GM18909 (cell line): Measurements from ENCODE around the gene HSPD1.

Experiments
- ATAC-seq: cut with Tn5 transposase; IDR thresholded peaks from one replicate; pipeline ENCODE4 v1.9.1; 2021; ENCODE audit warnings: mild to moderate bottlenecking; ENCODE audit not compliant: unreplicated experiment, poor library complexity

Gene HSPD1

DNA sequence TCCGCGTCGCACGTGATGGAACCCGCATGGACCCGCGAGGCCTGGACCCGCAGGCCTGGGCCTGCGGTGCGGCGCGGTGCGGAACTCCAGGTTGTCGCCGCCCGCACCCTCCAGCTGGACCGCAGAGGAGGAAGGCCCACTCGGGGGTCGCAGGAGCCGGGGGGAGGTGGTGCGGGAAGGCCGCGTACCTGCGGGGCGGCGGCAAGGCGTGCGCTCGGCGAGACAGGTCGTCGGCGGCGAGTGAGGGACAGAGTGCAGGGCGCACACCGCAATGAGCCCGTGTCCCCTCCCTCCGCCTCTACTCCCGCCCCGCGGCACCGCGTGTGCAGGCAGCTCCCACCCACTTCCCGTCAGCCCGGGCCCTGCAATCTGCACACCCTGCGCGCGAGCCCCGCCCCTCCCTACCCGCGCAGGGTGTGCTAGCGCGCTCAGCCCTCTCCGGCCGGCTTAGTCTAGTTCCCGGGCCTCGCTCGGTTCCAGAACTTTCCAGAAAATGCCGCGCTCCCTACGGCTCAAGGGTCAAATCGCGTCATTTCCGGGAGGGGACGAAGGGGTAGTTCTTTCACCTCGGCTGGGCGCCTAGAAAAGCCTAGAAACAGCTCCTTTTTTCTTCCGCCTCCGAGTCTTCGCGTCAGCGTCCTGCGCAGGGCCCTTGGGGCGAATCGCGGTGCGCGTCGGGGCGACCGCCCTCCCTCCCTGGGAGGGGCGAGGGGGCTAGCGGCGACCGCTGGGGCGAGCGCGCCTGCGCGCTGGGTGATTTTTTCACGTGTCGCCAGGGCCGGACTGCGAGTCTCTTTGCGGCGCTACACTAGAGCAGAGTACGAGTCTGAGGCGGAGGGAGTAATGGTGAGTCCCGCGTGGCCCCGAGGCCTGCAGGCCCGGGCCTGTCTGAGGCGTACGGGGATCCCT is at the start of gene HSPD1, which contains the start of gene HSPE1:
Gene HSPD1, minus strand, starts transcription at position 247 of the 909 bp plus-strand sequence. CDS start 992 bp downstream, outside the sequence.
Gene HSPE1, plus strand, starts transcription at position 786 of the 909 bp plus-strand sequence. Its CDS starts 58 bp downstream, at position 844.
- ATAC-seq = peak; percentile 86

DNA sequence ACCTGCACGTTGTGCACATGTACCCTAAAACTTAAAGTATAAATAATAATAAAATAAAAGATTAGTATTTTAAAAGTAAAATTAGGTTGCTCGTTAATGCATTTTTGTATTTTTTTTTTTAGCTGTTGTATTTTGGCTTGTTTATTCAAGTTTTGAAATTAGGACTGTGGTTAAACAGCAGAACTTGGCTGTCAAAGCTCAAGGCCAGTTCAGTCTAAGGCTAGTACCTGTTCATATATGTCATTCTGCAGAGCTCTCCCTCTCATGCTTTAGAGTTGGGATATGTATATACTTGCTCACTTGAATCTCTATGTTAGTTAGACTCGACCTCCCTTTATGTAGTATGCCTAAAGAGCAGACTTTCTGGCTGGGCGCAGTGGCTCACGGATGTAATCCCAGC is 48.9 kb upstream of the HSPD1 start:
- no peak for ATAC-seq

DNA sequence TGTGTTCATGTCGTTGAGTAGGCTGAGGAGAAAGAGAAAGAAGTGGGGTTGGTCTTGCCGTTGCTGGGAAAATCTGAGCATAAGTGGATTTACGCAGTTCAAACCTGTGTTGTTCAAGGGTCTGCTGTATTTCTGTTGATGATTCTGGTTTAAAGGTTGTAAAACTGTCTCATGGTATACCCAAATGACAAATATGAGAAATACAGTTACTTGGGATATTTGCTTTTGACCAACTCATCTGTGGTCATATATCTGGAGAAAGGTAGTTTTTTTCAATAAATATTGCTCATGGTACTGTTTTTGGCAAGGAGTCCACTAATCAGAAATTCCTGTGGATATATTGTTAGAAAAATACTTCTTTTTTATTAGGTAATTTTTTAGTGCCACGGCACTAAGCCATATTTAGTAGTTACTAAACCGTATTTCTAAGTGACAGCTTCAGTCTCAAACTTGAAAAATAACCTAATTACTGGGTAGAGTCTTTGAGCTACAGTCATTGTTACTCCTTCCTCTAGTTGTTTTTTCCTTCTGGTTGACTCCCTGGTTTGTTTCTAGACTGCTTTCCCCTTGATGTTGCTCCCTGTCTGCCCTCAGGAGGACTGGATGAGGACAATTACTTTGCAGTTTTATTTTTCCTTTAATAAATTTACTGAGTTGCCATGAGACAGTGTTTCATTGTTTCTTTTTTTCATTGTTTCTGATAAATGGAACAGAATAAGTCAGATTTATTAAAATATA is 47.7 kb upstream of the HSPD1 start:
- no peak for ATAC-seq

DNA sequence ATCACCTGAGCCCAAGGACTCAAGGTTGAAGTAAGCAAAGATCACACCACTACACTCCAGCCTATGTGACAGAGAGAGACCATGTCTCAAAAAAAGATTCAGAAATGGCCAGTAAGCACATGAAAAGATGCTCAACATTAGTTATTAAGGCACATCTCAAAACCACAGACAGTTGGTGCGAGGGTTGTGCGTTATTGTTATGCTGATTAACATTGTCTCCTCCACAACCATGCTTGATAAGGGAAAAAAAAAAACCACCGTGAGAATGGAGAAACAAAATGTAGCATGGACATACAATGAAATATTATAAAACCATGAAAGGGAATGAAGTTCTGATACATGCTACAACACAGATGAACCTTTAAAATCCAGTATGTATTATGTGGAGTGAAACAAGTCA is 43.6 kb upstream of the HSPD1 start:
- no peak for ATAC-seq

- ATAC-seq = no peak
These were observed 40.1 kb upstream of the HSPD1 start for GRCh38 chr2:197539734-197540133.

- no peak for ATAC-seq
These were observed 38.8 kb upstream of the HSPD1 start for GRCh38 chr2:197538412-197538811.

DNA sequence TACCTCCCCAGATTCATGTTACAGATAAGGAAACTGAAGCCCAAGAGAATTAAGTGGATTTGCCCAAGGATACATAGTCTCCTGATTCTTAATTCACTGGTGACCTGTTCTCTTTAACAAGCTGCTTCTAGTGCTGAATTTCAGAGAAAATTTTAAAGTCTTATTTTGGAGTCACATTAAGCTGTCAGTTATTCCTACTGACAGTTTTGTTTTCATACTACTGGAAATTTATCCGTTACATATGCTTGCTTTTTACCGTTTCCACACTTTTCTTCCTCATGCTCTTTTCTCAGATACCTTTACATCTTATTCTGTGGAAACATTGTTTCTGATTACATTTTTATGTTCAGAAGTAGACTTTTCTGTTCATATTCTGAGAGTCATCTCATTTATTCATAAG is 17.5 kb upstream of the HSPD1 start:
- ATAC-seq = no peak

DNA sequence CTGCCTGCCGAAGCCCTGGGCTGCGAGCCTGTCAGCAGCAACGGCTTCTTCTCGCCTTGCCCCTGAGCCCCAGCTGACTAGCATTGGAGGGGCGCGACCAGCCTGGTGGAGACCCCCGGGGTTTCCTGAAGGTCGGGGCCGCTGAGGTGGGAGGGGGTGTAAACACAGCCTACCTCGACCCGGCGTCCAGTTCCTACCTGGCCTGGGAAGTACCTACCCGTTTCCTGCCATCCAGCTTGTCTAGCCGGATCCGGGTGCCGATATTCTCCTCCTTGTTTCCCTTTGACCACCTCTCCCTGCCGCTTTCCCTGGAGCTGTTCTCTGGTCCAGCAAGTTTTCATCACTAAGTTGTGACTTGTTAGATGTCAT is 16.7 kb upstream of the HSPD1 start:
- peak; percentile 9 for ATAC-seq

- peak; percentile 96 for ATAC-seq
These were observed 16.2 kb upstream of the HSPD1 start, which contains the start of gene MOB4 for GRCh38 chr2:197515739-197516392. MOB4 (plus strand) TSS chr2:197516066; CDS start chr2:197516087, 21 bp downstream.

- peak; percentile 1 for ATAC-seq
These were observed 15.7 kb upstream of the HSPD1 start for GRCh38 chr2:197515315-197515738.

DNA sequence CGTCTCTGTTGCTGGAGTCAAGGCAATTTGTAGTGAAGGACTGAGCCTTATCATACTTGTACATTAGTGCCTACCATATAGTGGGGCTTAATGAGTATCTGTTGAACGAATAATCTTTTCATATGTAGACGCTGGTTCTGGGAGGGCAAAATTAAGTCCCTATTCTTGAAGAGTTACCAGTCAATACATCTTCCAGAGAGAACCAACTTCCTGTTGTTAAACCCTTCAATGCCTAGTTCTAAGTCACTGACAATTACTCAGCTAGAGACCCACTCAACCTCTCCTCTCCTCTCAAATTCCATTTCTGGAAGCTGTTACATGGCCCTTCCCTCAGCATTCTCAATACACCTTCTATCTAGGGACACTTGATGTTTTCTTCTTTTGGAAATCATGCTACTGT is 15.1 kb upstream of the HSPD1 start:
- ATAC-seq = no peak

GRCh38 chr2:197513915-197514314 is 14.3 kb upstream of the HSPD1 start:
- ATAC-seq = no peak

GRCh38 chr2:197506658-197507057 is 7.0 kb upstream of the HSPD1 start:
- no peak for ATAC-seq

GRCh38 chr2:197504512-197504911 is 4.9 kb upstream of the HSPD1 start:
- no peak for ATAC-seq

- no peak for ATAC-seq
These were observed 4.4 kb upstream of the HSPD1 start for GRCh38 chr2:197504000-197504399.

DNA sequence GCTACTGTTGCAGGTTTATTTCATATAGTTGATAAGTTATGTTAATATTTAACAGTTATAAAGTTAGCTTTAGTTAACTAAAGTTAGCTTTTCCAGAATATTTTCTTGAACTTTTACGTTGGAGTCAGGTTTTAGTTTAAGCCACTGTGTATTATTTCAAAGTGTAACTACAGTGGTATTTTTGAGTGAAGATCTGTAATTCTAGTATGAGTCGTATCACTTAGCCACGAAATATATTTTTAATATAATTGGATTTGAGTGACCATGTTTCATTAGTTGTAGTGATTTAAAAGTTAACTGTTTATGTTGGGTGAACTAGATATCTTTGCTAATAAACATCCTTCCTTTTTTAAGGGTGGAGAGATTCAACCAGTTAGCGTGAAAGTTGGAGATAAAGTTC is 3.0 kb upstream of the HSPD1 start:
- no peak for ATAC-seq

- no peak for ATAC-seq
These were observed 2.6 kb upstream of the HSPD1 start for GRCh38 chr2:197502201-197502600.

DNA sequence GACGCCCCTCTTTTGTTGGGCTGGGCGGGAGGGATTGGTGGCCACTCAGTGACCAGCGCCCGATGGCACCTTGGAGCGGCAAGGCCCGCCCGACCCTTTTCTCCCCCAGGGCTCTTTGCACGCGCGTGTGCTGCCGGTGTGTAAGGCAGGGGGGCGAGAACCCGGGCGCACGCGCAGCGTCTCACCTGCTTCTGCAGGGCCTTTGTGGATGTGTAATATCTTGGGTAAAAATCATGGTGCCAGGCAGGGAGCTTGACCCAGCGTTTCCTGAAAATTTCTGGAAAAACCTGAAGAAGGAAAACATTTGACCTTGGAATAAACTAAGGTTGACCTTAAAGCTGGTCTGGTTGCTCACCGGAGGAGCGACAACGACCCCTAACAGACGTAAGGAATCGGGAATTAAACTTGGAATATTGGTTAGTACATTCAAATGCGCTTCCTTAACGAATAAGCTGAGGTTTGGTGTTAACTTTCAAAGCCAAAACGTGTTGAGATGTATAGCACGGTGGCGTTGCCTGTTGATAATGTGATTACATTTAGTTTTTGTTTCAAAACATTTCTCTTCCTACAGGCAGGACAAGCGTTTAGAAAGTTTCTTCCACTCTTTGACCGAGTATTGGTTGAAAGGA is 977 bp upstream of the HSPD1 start:
- ATAC-seq = peak; percentile 5

DNA sequence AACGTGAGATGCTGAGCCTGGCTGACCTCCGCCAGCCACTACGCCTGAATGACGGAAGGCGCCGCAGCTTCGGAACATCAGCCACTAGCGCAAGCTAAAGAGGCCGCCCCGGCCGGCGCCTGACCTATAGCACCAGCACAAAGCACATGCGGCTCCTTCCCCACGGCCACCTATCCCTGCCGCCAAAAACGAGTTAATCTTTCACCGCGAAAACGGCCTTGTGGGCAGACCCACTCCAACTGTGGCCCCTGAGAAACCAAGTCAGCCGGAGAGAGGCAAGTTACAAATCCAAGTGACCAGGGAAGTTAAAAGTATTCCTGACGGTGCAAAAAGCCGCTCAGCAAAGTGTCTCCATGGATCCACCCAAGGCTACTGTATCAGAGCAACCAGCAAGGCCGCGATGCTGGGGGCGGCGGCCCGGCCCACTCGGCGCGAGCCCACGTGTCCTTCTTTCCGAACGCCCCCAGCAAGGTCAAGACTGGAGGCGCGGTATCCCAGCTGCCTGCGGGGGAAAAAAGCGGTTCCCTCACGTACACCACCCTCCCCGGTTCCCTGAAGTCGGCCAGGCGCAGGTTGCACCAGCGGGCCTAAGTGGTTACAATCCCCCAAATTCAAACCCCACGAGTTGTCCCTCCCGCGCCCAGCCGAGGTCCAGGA is 575 bp downstream of the HSPD1 start:
- peak; percentile 27 for ATAC-seq
